ENCODE measurements around the gene MRPS27. TPM values are rescaled to one million over a fixed set of nuclear protein-coding genes. Genes with fewer than 3 reads are reported as not detected.

The MRPS27 gene
- total RNA-seq, 1 experiment from 2014 or later = 88.6 TPM

GRCh38 chr5:72364171-72364570, 44.1 kb upstream of the MRPS27 start:
- no peak for DNase-seq (ENCODE audit: low spot score)
- Histone ChIP-seq H3K4me3 (ENCODE audit: low read depth, low read length, poor library complexity, severe bottlenecking) (no peak overlapping the region), H3K27me3 (replicated peaks; ENCODE audit: insufficient read depth, low read depth, low read length, poor library complexity) (no peaks in the 10 kb centered on the region), H3K4me1 (ENCODE audit: insufficient read depth, low read length, poor library complexity, severe bottlenecking) (peaks cover 2% of the 10 kb centered on the region), H3K9me3 (ENCODE audit: low read depth, low read length, poor library complexity, severe bottlenecking) (no peaks in the 10 kb centered on the region), H3K27ac (ENCODE audit: low read depth, low read length, poor library complexity, severe bottlenecking) (no peak overlapping the region), H3K36me3 (ENCODE audit: insufficient read depth, low read length, poor library complexity, severe bottlenecking) (no peaks in the 10 kb centered on the region)
- POLR2A ChIA-PET (ENCODE audit: low non-redundant PET) = no interaction called here
- intact Hi-C loops (cut with micrococcal nuclease; ENCODE audit: unreplicated experiment) = no loop called here
- TF ChIP-seq, protein P1, sequence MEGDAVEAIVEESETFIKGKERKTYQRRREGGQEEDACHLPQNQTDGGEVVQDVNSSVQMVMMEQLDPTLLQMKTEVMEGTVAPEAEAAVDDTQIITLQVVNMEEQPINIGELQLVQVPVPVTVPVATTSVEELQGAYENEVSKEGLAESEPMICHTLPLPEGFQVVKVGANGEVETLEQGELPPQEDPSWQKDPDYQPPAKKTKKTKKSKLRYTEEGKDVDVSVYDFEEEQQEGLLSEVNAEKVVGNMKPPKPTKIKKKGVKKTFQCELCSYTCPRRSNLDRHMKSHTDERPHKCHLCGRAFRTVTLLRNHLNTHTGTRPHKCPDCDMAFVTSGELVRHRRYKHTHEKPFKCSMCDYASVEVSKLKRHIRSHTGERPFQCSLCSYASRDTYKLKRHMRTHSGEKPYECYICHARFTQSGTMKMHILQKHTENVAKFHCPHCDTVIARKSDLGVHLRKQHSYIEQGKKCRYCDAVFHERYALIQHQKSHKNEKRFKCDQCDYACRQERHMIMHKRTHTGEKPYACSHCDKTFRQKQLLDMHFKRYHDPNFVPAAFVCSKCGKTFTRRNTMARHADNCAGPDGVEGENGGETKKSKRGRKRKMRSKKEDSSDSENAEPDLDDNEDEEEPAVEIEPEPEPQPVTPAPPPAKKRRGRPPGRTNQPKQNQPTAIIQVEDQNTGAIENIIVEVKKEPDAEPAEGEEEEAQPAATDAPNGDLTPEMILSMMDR (conservative IDR thresholded peaks at IDR 0.05; ENCODE audit: low read depth, low read length) = no peak
- no peak for TF ChIP-seq EZH2 (IDR thresholded peaks at IDR 0.05; ENCODE audit: borderline replicate concordance, low read depth, low read length, poor library complexity, severe bottlenecking)
- BruUV-seq (replicated peaks) = no TSS peak
- CTCF ChIA-PET = no interaction called here

- peak; percentile 52 for DNase-seq (ENCODE audit: low spot score)
- ChIA-PET POLR2A (ENCODE audit: low non-redundant PET) (no interaction called here), CTCF (no interaction called here)
- Histone ChIP-seq H3K27ac (ENCODE audit: low read depth, low read length, poor library complexity, severe bottlenecking) (no peak overlapping the region), H3K4me3 (ENCODE audit: low read depth, low read length, poor library complexity, severe bottlenecking) (no peak overlapping the region), H3K36me3 (ENCODE audit: insufficient read depth, low read length, poor library complexity, severe bottlenecking) (no peaks in the 10 kb centered on the region), H3K4me1 (ENCODE audit: insufficient read depth, low read length, poor library complexity, severe bottlenecking) (peaks cover 2% of the 10 kb centered on the region), H3K9me3 (ENCODE audit: low read depth, low read length, poor library complexity, severe bottlenecking) (no peaks in the 10 kb centered on the region), H3K27me3 (replicated peaks; ENCODE audit: insufficient read depth, low read depth, low read length, poor library complexity) (no peaks in the 10 kb centered on the region)
- no TSS peak for BruUV-seq (replicated peaks)
- intact Hi-C loops (cut with micrococcal nuclease; ENCODE audit: unreplicated experiment) = no loop called here
- no peak for TF ChIP-seq EZH2 (IDR thresholded peaks at IDR 0.05; ENCODE audit: borderline replicate concordance, low read depth, low read length, poor library complexity, severe bottlenecking)
- TF ChIP-seq, protein P1 (conservative IDR thresholded peaks at IDR 0.05; ENCODE audit: low read depth, low read length) = no peak
Observed at GRCh38 chr5:72363166-72363802, 43.2 kb upstream of the MRPS27 start.

DNA sequence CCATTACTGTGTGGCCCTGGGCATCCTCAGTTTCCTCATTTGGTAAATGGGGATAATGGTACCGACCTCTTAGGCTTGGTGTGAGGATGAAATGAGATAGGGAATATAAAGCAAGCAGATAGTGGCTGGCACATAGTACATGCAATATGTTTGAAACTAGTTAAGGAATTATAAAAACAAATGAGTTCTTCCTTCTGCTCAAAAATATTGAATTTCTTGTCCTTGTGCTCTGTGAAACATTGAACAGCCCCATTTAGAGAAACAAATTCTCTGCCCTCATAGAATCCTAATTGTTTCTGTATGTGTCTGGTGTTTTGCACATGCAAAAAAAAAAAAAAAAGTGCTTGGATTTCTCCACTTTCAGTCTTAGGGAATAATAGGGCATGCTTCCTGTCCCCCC, 39.8 kb upstream of the MRPS27 start:
- CTCF ChIA-PET = no interaction called here

More for the DNA sequence above, 39.8 kb upstream of the MRPS27 start:
- POLR2A ChIA-PET (ENCODE audit: low non-redundant PET) = no interaction called here
- intact Hi-C loops (cut with micrococcal nuclease; ENCODE audit: unreplicated experiment) = no loop called here
- BruUV-seq (replicated peaks) = no TSS peak
- peaks cover 5% of the 10 kb centered on the region for H3K4me1 ChIP-seq (ENCODE audit: insufficient read depth, low read length, poor library complexity, severe bottlenecking)
- TF ChIP-seq, protein P1 (conservative IDR thresholded peaks at IDR 0.05; ENCODE audit: low read depth, low read length) = no peak
- H3K27ac ChIP-seq (ENCODE audit: low read depth, low read length, poor library complexity, severe bottlenecking) = no peak overlapping the region
- H3K4me3 ChIP-seq (ENCODE audit: low read depth, low read length, poor library complexity, severe bottlenecking) = no peak overlapping the region
- H3K9me3 ChIP-seq (ENCODE audit: low read depth, low read length, poor library complexity, severe bottlenecking) = no peaks in the 10 kb centered on the region
- no peak for DNase-seq (ENCODE audit: low spot score)
- no peaks in the 10 kb centered on the region for H3K36me3 ChIP-seq (ENCODE audit: insufficient read depth, low read length, poor library complexity, severe bottlenecking)
- H3K27me3 ChIP-seq (replicated peaks; ENCODE audit: insufficient read depth, low read depth, low read length, poor library complexity) = no peaks in the 10 kb centered on the region

All from A673 (cell line).